Measurements from ENCODE around the gene SSBP1.
"Not testable (repeated sequence)": the region's sequence is repeated elsewhere in the genome, so short reads cannot be mapped to it uniquely, and the experiment has no call there.

Gene SSBP1, protein sequence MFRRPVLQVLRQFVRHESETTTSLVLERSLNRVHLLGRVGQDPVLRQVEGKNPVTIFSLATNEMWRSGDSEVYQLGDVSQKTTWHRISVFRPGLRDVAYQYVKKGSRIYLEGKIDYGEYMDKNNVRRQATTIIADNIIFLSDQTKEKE

DNA sequence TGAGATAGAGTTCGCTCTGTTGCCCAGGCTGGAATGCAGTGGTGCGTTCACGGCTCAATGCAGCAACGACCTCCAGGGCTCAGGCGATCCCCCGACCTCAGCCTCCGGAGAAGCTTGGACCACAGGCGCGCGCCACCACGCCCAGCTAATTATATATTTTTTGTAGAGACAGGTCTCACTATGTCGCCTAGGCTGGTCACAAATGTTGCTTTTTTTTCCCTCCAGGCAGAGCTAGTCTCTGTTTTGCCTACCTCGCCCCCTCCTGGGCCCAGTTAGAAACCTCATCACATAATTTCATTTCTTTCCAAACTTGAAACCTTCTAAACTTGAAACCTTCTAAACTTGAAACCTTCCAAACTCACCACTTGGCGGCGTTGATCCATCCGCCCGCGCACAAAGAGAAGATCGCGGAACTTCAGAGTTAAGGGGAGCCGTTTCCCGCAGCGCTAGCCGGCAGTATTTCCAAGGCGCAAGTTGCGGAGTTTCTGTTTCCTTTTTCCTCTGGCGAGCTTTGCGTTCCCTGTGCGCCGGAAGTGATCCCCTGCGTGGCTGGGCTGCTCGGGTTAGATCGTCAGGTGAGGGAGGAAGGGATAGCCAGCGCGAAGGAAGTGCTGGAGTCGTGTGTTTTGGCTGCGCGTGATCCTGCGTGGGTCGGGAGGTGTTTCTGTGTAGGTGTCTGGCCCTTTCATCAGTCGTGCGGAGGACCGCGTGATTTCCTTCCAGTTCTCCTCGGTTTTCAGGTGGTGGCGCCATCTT, at the start of gene SSBP1:
Gene SSBP1 (plus strand): TSS at position 523 of the 756 bp plus-strand sequence. CDS start 809 bp downstream, outside the sequence.
- peak; percentile 98 for DNase-seq

DNA sequence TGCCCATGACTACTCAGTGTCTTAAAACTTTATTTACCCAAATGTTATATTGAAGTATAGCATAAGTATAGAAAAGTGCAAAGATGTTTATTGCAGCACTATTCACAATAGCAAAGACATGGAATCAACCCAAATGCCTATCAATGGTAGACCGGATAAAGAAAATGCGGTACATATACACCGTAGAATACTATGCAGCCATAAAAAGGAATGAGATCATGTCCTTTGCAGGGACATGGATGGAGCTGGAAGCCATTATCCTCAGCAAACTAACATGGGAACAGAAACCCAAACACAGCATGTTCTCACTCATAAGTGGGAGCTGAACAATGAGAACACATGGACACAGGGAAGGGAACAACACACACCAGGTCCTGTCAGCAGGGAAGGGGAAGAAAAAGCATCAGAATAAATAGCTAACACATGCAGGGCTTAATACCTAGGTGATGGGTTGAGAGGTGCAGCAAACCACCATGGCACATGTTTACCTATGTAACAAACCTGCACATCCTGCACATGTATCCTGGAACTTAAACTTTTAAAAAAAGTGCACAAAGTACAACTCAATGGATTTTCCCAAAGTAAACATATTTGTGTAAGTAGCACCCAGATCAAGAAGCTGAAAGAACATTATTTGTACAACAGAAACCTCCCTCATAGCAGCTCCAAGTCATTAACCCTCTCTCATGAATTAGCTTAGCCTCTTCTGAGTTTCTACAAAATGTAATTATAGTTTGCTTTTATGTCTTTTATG, 48.9 kb upstream of the SSBP1 start:
- not testable (repeated sequence) for DNase-seq

DNA sequence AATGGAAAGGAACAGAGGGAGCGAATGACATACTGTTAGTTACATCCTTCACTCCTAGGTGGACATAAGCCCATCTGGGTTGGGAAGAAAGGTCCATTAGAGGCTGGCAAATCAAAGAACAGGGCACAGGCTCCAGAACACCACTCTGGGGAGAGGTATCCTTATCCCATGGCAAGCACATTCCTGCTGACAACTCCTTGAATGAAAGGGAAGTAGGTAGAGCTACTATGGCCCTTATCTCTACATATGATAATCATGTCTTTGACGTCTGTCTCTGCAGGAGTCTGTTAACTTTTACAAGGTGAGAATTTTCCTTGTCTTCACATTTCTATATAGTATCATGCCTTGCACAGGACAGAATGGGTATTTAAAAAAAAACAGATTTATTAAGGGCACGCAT, 46.6 kb upstream of the SSBP1 start:
- DNase-seq = no peak

DNA sequence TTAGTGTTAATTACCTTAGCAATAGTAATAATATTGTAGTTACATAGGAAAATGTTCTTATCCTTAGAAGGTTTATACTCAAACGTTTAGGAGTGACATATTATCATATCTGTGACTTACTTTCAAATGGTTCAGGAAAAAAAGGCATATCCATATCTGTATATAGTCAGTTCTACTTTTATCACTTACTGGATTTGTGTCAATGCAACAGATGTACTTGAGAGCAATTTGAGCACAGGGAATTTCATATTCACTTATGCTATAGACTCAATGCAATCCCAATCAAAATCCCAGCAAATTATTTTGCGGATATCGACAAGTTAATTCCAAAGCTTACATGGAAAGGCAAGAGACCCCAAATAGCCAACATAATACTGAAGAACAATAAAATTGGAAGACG, 46.2 kb upstream of the SSBP1 start:
- no peak for DNase-seq

DNA sequence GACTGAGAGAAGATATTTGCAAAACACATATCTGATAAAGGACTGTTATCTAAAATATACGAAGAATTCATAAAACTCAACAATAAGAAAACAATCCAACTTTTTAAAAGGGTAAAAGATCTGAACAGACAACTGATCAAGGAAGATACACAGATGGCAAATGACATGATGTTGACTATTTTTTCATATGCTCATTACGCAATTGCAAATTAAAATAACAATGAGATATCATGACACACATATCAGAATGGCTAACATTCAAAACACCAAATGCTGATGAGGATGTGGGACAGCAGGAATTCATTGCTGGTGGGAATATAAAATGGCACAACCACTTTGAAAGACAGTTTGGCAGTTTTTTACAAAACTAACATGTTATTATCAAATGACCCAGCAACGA, 45.1 kb upstream of the SSBP1 start:
- no peak for DNase-seq

DNA sequence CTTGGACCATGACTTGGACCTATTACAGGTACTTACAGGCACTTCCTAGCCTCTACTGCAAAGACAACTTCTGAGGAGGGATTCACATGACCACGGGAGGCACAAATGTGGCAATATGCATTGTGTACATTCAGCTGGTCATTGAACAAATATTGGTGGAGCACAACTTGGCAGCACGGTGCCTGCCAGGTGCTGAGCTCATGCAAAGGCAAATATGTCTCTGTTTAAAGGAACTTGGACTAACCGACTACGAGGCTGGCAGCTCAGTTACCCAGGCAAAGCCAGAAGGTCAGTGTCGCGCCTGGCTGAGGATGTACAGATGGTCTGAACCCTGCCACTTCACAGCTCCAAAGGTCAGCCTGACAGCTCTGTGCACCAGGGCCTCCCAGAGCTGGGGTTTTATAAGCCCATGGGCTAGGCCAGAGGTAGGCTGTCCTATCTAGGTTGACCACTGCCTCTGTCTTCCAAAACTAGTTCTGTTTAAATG, 42.3 kb upstream of the SSBP1 start:
- no peak for DNase-seq

DNA sequence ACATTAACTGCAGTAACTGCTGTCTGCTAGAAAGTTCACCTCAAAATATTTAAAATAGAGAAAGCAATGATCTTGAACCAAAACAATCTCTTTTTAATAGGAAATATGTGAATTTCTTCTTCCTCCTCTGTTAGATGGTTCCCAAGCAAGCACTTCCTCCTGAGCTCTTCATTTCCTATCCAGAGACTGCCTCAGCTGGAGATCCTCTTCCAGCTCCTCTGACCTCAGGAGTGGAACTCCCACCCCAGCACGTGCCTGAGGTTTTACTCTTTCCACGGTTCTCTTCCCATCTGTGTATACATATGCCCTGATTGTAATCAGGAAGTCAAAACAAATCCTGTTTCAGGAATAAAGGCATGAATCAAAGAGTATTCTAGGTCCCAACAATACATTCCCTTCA, 41.8 kb upstream of the SSBP1 start:
- DNase-seq = no peak

DNA sequence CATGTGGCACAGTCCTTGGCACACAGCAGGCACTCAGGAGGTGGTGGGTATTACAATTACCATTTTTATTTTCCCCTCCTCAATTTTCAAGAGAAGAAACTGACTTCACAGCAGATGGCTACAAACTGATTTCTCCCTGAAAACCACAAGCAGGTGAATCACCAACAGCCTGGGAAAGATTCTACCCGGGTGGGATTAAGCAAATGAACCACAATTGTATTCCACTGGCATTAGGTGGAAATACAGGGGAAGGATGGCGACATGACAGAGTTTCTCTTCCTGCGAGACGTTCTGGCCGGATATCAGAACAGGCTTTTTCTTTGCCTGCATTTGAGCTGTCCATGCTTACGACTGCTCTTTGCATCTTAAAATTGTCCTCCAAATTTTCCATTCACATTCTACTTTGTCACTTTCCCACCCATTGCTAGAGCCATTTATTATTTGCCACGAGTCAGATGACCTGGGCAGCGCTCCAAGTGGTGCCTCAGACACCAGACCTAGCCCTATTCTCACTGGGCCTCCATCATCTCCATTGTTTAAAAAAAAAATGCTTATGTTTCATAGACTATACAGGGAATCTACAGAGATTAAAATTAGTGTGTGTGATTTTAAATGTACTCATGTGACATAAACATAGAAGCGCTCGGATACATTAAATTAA, 40.8 kb upstream of the SSBP1 start:
- DNase-seq = no peak

DNA sequence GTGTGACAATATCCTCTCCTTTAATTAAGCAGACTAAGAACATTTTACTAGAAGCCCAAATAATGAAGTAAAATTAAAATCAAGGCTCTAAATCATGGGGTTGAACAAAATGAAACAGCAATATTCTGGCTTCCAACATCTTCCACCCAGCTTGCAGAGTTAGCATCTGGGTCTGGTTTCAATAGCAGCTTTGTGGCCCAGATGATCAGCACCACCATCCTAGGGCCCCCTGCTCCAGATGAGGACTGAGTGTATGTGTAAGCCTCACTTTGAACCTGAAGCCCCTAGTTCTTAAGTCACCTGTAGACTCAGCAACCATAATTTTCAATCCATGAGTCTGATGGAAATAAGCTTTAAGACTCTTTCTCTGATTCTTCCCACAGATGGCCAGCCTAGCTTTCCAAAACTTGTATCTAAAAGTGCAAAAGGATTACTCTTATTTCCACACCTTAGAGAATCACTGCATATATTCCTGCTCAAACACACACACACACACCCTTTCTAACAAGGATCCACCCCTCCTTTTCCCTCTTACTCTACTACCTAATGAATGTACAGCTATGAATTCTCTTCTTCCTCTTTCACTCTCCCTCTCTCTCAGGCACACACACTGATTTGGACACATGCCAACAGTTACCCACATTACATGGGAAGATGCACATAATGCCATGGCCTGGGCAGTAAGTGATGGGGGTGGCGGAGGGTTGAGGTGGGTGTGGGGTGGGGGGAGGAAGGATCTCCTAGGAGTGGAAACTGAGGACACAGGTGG, 39.7 kb upstream of the SSBP1 start:
- no peak for DNase-seq

DNA sequence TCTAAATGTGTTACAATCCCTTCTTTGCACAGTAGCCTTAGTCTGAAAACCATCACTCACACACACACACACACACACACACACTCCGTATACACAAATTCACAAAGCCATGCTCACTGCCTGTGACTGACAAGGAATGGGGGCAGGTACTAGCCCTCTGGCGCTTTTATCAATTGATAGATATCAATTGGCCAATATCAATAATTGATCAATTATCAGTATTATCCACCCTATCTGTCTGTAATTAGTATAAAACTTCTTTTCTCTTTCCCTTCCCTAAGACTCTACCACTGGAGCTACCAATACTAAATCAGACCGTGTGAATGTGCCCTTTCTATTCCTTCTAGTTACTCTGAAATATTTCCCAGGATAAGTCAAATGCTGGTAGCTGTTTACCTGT, 38.3 kb upstream of the SSBP1 start:
- no peak for DNase-seq

DNA sequence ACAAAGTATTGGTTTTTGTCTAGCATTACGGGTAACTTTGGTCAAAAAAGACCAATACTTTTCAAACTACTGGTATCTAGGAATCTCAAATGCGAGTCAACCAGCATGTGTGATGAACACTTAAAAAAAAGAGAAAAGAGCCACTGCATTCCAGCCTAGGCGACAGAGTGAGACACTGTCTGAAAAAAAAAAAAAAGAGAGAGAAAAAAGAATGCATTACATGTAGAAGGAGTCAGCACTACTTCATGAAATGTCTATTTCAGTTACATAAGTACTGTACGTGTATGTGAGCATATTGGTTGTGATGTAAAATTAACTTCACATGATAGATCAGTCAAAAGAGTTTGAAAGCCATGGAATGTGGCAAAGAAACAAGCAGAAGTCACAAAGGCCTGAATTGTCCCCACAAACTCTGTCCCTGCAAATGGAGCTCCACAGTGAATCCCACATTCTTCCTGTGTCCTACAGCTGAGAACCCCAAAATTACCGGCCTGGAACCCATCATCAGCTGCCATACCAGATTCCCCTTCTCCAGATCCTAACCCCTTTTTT, 37.8 kb upstream of the SSBP1 start:
- DNase-seq = no peak

DNA sequence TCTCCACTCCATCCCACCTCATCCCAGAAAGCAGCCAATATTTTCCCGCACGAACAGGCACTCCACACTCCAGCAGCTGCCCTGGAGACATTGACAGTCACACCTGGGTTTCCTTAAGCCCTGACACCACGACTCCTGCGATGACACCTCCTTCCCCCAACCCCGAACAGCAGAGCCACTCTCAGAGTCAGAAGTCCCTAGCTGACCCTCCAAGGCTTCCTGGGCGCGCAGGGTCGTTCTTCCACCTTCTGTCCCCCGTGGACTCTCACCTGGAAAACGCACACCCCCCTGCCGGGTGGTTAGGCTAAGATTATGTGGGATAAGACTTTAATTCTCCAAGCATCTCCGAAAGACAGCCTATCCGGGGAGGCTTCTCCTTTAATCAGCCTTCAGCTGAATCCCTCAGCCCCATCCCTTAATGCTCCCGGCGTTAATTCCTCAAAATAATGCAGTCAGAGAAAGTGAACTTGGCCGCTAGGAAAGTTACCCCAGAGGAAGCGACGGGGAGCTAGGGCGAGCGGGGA, 37.2 kb upstream of the SSBP1 start:
- DNase-seq = peak; percentile 57

DNA sequence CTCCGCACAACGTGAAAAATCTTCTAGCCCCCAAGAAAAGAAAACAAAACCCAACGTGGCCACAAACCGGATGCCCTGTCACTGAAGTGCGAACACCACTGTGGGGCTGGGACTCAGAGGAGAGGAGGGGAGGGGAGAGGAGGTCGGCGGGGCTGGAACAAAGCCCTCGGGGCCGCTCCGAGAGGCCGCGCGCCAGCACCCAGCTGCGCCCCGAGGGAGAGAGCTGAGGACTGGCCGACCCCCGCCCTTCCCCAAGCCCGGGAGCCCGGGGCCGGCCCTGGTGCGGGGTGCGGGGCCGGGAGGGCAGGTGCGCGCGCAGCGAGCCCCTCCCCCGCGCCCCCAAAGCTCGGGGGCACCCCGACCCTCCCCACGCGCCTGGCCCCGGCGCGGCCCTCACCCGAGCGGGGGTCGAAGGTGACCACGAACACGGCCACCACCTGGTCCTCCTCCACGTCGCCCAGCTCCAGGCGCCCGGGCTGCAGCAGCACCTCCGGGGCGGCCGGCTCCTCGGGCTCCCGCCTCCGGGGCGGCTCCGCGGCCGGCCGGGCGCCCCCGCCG, 36.6 kb upstream of the SSBP1 start:
- peak; percentile 62 for DNase-seq

DNA sequence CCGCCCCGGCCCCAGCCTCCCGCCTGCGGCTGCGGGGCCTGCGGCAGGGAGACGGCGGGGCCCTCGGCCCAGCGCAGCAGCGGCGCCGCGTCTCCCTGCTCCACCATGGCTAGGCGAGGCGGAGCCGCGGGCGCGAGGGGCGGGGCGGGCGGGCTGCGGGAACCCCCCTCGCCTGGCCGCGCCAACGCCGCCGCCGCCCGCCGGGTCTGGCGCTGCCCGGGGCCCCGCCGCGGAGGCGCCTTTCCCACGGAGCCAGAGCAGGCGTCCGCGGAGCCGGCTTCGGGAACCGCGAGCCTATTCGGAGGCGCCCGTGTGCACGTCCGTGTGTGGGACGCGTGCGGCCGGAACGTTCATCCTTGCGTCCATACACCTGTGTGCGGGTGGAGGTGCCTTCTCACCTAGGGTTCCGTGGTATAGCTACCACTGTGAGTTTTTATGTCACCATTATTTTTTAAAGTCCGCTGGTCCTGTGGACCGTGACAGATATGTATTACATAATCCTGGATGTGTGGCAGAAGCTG, 36.1 kb upstream of the SSBP1 start, which contains the start of gene DENND11:
Gene DENND11 (minus strand): TSS at position 120 of the 521 bp plus-strand sequence. CDS start 13 bp downstream, at position 107.
- peak; percentile 73 for DNase-seq

DNA sequence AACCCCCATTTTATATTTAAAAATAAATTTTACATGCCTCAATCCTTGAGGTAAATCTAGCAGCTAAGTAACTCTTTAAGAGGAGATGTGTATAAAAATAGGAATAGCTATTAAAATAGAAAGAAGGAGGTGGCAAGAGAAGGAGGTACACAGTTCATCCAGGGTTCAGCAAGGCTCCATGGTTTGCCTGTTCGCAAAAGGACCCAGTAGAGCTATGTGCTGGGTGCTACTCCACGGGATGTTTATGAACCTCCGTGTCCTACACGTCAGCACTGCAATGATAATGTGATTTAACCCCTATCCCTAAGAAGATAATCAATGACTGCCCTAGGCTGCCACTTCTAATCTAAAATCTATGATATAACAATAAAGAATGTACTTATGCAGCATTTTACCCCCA, 35.3 kb upstream of the SSBP1 start:
- no peak for DNase-seq

DNA sequence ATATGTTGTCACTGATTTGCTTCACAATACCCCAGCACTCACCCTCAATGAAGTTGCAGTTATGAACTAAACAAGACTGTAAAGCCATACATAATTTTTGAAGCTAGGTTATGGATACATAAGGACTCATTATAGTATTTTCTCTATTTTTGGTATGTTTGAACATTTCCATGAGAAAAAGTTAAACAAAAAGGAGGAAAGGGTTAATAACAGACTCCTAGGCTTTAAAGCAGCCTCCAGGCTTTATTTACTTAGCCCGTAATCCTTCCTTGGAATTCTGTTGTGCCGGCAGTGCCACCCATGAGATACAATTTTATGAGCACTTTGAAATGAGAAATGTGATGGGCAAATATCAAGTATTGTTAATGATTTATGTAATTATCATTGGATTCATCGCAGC, 34.0 kb upstream of the SSBP1 start:
- DNase-seq = no peak

DNA sequence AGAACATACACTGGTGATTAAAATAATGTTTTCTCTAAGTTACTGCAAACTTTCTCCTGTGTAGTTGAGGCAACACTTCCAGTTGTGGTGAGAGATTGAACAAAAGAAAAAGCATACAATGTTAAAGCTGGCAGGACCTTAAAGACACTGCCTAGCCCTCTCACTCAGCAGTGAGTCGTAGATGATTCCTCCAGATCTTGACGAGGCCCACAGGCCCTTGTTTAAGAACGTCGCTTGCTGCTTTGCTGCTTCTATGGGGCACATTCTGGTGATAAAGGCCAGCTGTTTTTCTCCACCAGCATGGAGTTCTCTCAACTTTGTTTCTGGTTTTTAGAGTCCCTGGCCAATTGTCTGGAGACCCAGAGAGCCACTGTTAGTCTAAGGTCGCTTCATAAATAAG, 33.4 kb upstream of the SSBP1 start:
- no peak for DNase-seq

DNA sequence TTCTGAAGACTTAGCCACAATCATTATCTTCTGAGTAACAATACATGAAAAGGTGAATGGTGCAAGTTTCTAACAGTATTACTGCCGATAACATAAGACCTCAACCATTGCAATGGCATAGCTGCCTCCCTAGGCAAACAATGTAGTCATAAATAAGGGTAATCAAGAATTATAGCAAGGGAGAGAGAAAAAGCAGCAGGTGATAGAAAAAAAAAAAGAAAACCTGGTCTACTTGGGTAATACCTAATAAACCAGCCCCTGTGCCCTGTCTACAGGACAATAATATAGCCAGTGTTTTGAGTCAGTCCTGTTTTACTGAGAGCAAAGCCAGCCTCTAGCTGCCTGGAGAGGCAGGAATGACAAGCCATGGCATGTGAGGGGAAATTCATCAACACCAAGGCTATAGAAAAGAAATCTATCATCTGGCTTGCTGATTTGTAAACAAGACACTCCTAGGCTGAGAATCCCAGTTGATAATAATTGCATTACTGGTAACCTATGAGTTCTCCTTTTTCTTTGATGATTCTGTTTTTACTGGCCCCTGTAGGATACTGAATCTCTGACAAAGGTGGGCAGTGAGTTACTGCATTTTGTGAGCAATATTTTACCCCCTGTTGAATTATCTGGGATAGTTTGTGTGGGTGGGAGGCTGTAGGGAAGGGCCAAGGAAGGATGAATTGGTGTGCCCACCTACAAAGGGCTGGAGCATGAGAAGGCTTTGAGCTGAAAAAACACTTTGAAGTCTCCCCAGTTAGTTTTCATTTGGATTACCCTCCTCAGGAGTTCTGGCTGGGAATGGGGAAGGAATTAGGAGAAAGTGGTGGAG, 31.7 kb upstream of the SSBP1 start:
- no peak for DNase-seq

DNA sequence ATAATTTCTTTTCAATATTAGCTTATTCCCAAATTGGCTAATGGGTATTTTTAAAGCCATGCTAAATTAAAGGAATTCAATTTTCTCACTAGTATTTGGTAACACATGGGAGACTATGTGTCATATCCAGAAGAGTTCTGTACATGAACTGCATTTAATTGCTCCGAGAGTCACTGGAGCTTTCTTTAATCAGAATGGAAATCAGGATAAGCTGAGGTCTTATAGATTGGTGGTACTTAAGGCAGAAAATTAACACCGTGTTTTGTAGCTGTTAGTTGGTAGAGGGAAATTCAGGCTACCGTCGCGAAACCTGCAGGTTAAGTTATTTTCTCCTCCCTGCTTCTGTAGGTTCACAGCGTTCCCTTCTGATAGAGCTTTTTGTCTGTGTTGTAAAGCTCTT, 29.8 kb upstream of the SSBP1 start, which contains the start of gene WEE2:
Gene WEE2 (plus strand): TSS at position 3 of the 400 bp plus-strand sequence. CDS start 406 bp downstream, outside the sequence.
- no peak for DNase-seq

DNA sequence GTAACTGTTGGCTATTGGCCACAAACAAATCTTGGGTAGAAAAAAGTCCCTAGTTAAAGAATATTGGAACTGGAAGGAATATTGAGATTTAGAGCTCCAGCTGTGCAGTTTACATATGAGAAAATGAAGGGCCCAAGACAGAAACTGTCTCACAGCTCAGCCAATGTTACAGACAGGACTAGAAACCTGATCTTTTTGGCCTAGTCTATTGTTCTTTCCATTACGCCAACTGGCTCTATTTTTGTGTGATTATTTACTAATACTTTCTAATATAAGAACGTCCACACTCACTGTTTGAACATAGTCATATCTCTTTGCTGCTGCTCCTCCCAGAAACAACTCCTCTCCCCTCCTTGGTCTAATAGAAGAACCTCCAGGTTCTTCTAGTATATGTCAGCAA, 28.8 kb upstream of the SSBP1 start:
- no peak for DNase-seq
